HG03469 (cell line): ENCODE measurements around the gene ANXA8.
"Not testable (repeated sequence)": the region's sequence is repeated elsewhere in the genome, so short reads cannot be mapped to it uniquely, and the experiment has no call there.

Experiments used
- ATAC-seq: cut with Tn5 transposase; IDR thresholded peaks from one replicate; pipeline ENCODE4 v1.9.1; 2021; ENCODE audit warnings: mild to moderate bottlenecking, moderate library complexity, moderate number of reproducible peaks; ENCODE audit not compliant: unreplicated experiment

ANXA8 gene

GRCh38 chr10:47465216-47465917 is 18.5 kb downstream of the ANXA8 start:
- not testable (repeated sequence) for ATAC-seq

GRCh38 chr10:47462577-47463358 is 21.1 kb downstream of the ANXA8 start:
- ATAC-seq = not testable (repeated sequence)

GRCh38 chr10:47461261-47461687 is 22.6 kb downstream of the ANXA8 start:
- ATAC-seq = not testable (repeated sequence)

- ATAC-seq = no peak
These were observed 25.3 kb downstream of the ANXA8 start for GRCh38 chr10:47458466-47459154.

- no peak for ATAC-seq
These were observed 26.1 kb downstream of the ANXA8 start for GRCh38 chr10:47457826-47458225.

- ATAC-seq = no peak
These were observed 26.4 kb downstream of the ANXA8 start for GRCh38 chr10:47457528-47457820.

GRCh38 chr10:47456794-47457527 is 27.0 kb downstream of the ANXA8 start:
- ATAC-seq = no peak

GRCh38 chr10:47456079-47456785 is 27.7 kb downstream of the ANXA8 start:
- no peak for ATAC-seq

GRCh38 chr10:47455350-47456078 is 28.4 kb downstream of the ANXA8 start:
- ATAC-seq = not testable (repeated sequence)

GRCh38 chr10:47454780-47455058 is 29.2 kb downstream of the ANXA8 start:
- ATAC-seq = no peak

GRCh38 chr10:47454008-47454779 is 29.7 kb downstream of the ANXA8 start:
- no peak for ATAC-seq

- no peak for ATAC-seq
These were observed 30.5 kb downstream of the ANXA8 start for GRCh38 chr10:47453141-47454007.

GRCh38 chr10:47452495-47453140 is 31.3 kb downstream of the ANXA8 start:
- no peak for ATAC-seq

- no peak for ATAC-seq
These were observed 31.9 kb downstream of the ANXA8 start for GRCh38 chr10:47451998-47452494.

GRCh38 chr10:47451273-47451997 is 32.5 kb downstream of the ANXA8 start:
- ATAC-seq = no peak

GRCh38 chr10:47450442-47450841 is 33.5 kb downstream of the ANXA8 start:
- no peak for ATAC-seq

GRCh38 chr10:47449979-47450378 is 33.9 kb downstream of the ANXA8 start:
- no peak for ATAC-seq
